ENCODE results near the gene EEFSEC.

DNA sequence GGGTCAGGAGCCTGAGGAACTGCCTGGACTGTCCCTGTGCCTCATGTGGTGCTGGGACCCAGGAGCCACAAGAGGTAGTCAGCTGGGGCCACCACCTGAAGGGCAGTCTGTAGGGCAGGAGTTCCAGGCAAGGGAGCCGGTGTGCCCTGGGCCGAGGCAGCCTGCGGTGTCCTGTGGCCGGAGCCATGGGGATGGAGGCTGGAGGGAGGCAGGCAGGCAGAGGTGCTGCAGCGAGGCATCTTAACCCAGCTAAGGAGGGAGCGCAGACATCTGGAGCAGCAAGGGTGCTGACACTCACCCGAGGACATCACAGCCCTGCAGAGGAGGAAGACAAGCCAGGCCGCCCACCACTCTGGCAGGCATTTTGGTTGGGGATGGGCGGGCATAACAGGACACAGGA lies 235.7 kb downstream of the EEFSEC start:
- no peak for TF ChIP-seq CTCF (conservative IDR thresholded peaks at IDR 0.05; ENCODE audit: low read depth in 2 of 2)
- no peak for TF ChIP-seq JUNB (IDR thresholded peaks at IDR 0.05; ENCODE audit: unreplicated experiment)
